ENCODE data around the gene IKZF3.
"Not testable (repeated sequence)": the region's sequence is repeated elsewhere in the genome, so short reads cannot be mapped to it uniquely, and the experiment has no call there.

The IKZF3 gene

GRCh38 chr17:39756380-39757079 lies 107.6 kb downstream of the IKZF3 start:
- no peak for DNase-seq (ENCODE audit: low spot score)

- DNase-seq (ENCODE audit: low spot score) = no peak
Measured at GRCh38 chr17:39755554-39756379, 108.3 kb downstream of the IKZF3 start.

- DNase-seq (ENCODE audit: low spot score) = no peak
Measured at GRCh38 chr17:39754958-39755553, 109.1 kb downstream of the IKZF3 start.

GRCh38 chr17:39754161-39754957 lies 109.8 kb downstream of the IKZF3 start:
- peak; percentile 73 for DNase-seq (ENCODE audit: low spot score)

- DNase-seq (ENCODE audit: low spot score) = no peak
Measured at GRCh38 chr17:39753514-39754160, 110.5 kb downstream of the IKZF3 start.

- DNase-seq (ENCODE audit: low spot score) = no peak
Measured at GRCh38 chr17:39752241-39752881, 111.8 kb downstream of the IKZF3 start.

GRCh38 chr17:39751637-39752036 lies 112.5 kb downstream of the IKZF3 start:
- no peak for DNase-seq (ENCODE audit: low spot score)

DNA sequence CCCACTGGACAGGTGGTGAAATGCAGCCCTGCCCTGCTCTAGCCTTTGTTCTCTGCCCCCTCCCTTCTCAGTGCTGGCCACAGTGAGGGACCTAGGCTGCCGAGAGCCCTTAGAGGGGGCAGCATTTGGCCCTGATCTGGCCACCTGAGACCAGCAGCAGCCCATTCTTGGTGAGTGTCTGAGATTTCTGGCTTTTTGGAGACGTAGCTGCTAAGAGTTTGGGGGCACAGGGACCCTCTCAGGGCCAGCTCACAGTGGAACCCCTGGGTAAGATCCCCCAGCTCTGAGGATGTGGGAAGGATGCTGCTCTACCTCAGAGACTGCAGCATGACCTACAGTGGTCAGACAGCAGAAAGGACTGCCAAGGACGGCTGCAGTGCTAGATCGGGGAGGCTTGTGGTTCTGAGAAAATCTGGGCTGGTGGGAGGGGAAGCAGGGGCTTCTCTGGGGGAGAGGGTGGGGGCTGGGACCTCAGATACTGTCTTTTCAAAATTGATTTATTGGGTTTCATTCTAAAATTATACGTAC lies 113.0 kb downstream of the IKZF3 start:
- no peak for DNase-seq (ENCODE audit: low spot score)

- no peak for DNase-seq (ENCODE audit: low spot score)
Measured at GRCh38 chr17:39750131-39751015, 113.7 kb downstream of the IKZF3 start.

- not testable (repeated sequence) for DNase-seq (ENCODE audit: low spot score)
Measured at GRCh38 chr17:39748444-39749034, 115.6 kb downstream of the IKZF3 start.

DNA sequence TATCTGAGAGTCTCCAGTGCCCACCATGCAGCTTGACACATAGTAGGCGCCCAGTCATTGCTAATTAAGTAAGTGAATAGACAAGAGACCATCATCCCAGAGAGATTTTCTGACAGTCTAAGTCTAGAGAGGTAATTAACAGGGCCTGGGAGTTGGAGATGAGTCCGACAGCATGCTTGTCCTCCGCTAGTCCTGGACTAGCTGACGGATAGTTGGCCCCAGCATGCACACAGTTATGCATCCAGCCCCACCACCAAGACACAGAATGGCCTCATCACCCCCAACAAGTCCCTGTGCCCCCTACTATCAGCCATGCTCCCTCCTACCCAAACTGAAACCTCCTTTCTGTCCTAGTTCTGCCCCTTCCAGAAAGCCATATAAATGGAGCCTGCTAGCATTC lies 116.4 kb downstream of the IKZF3 start:
- no peak for DNase-seq (ENCODE audit: low spot score)

DNA sequence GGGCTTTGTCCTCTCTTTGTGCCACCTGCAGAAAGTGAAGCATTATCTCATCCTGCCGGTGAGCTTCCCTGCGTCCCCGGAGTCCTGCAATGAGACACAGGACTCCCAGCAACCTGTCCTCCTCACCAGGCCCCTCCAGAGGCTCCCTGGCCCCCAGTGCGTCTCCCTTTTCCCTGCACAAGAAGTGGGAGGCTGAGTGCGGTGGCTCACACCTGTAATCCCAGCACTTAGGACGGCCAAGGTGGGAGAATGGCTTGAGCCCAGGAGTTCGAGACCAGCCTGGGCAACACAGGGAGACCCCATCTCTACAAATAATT lies 118.0 kb downstream of the IKZF3 start:
- no peak for DNase-seq (ENCODE audit: low spot score)

- no peak for DNase-seq (ENCODE audit: low spot score)
Measured at GRCh38 chr17:39745335-39746144, 118.6 kb downstream of the IKZF3 start.

GRCh38 chr17:39744836-39745215 lies 119.3 kb downstream of the IKZF3 start:
- DNase-seq (ENCODE audit: low spot score) = no peak

- no peak for DNase-seq (ENCODE audit: low spot score)
Measured at GRCh38 chr17:39744075-39744835, 119.9 kb downstream of the IKZF3 start.

- DNase-seq (ENCODE audit: low spot score) = no peak
Measured at GRCh38 chr17:39742856-39743436, 121.2 kb downstream of the IKZF3 start.

All from SK-N-DZ (cell line).